GM12878 (cell line): ENCODE measurements around the gene CDH9. TPM values are rescaled to one million over a fixed set of nuclear protein-coding genes. Genes with fewer than 3 reads are reported as not detected.

Experiments used
- ATAC-seq: fragments of 200-7000 bp; cut with Tn5 transposase; 3 replicates; pipeline ENCODE4 v1.9.1; 2020; ENCODE audit warnings: mild to moderate bottlenecking, moderate library complexity
- BruUV-seq: library from RNA; stranded (reverse); fragments of 400-500 nt; replicated peaks from 2 replicates; lab custom pipeline; 2021; lab: Mats Ljungman, UMichigan
- CTCF ChIA-PET: fragments of 300-600 bp; sonication (Branson Sonifier 250); formaldehyde crosslinking; extraction: SDS; loops from one replicate; lab custom pipeline; 2021; ENCODE audit warnings: inconsistent platforms; lab: Yijun Ruan, JAX
- POLR2A ChIA-PET: fragments of 350-600 bp; formaldehyde crosslinking; extraction: SDS; loops from one replicate; lab custom pipeline; 2021; ENCODE audit warnings: inconsistent platforms; lab: Charles Lee
- RAD21 ChIA-PET: fragments of 300-600 bp; sonication (Branson Sonifier 250); formaldehyde crosslinking; loops from one replicate; lab custom pipeline; 2023; ENCODE audit warnings: antibody characterized with exemption; ENCODE audit not compliant: unreplicated experiment; lab: Charles Lee
- SMC1A ChIA-PET: fragments of 300-600 bp; sonication (Branson Sonifier 250); formaldehyde crosslinking; loops from one replicate; lab custom pipeline; 2023; ENCODE audit not compliant: unreplicated experiment, uncharacterized antibody; lab: Charles Lee
- DNase-seq: peaks from one replicate; pipeline ENCODE4 v3.0.0-alpha.2; 2011; ENCODE audit warnings: low read depth, low spot score
- FAIRE-seq: peaks from 3 replicates; lab custom pipeline; 2011; peaks lifted over from hg19 to GRCh38; lab: Jason Lieb, UNC
- H2AFZ ChIP-seq: 2 replicates; pipeline ENCODE4 v1.6.0; 2011; ENCODE audit warnings: low read depth, low read length, control low read depth; ENCODE audit not compliant: control insufficient read depth
- H3K27ac ChIP-seq: 2 replicates; pipeline ENCODE4 v1.5.1; 2011; ENCODE audit warnings: control low read depth; ENCODE audit not compliant: control insufficient read depth, insufficient read depth
- H3K27me3 ChIP-seq, 2 experiments: replicated peaks in 1 of 2; 2 replicates each; pipeline versions ENCODE4 v1.6.0 to v1.6.1; 2011; ENCODE audit warnings: low read length in 1 of 2; ENCODE audit not compliant: control insufficient read depth in 2 of 2, insufficient read depth in 2 of 2
- H3K36me3 ChIP-seq, 2 experiments: 2 replicates each; pipeline ENCODE4 v1.5.1; 2011; ENCODE audit warnings: low read length in 1 of 2; ENCODE audit not compliant: control insufficient read depth in 2 of 2, insufficient read depth in 2 of 2
- H3K4me1 ChIP-seq: 2 replicates; pipeline ENCODE4 v1.6.1; 2011; ENCODE audit warnings: mild to moderate bottlenecking, low read length, moderate library complexity, mixed read lengths; ENCODE audit not compliant: control insufficient read depth, insufficient read depth
- H3K4me2 ChIP-seq: 2 replicates; pipeline ENCODE4 v1.6.0; 2011; ENCODE audit warnings: control low read depth; ENCODE audit not compliant: control insufficient read depth, insufficient read depth
- H3K4me3 ChIP-seq: fragments of 200-600 bp; sonication (generic); 2 replicates; pipeline ENCODE4 v1.5.1; 2016
- H3K79me2 ChIP-seq: 2 replicates; pipeline ENCODE4 v1.6.0; 2011; ENCODE audit warnings: low read length; ENCODE audit not compliant: control insufficient read depth, insufficient read depth
- H3K9ac ChIP-seq: 2 replicates; pipeline ENCODE4 v1.8.0; 2011; ENCODE audit warnings: low read length, control low read depth, mixed read lengths; ENCODE audit not compliant: control insufficient read depth, insufficient read depth
- H3K9me3 ChIP-seq: replicated peaks from 3 replicates; pipeline ENCODE4 v1.5.1; 2011; ENCODE audit warnings: mild to moderate bottlenecking, low read length; ENCODE audit not compliant: control insufficient read depth, insufficient read depth
- H4K20me1 ChIP-seq: 2 replicates; pipeline ENCODE4 v1.6.0; 2011; ENCODE audit not compliant: control insufficient read depth, insufficient read depth
- ATF7 ChIP-seq: fragments of 450-650 bp; IDR thresholded peaks from 2 replicates; pipeline ENCODE4 v1.6.1; 2016; ENCODE audit warnings: low read depth, mild to moderate bottlenecking
- BACH1 ChIP-seq: fragments of 450-650 bp; IDR thresholded peaks from 2 replicates; pipeline ENCODE4 v1.6.1; 2017; ENCODE audit warnings: mild to moderate bottlenecking, borderline replicate concordance
- EP300 ChIP-seq, 2 experiments: fragments of 150-350 bp in 1 of 2; IDR thresholded peaks; 2 replicates each; pipeline ENCODE4 v1.6.1; 2011 to 2012; ENCODE audit warnings: low read depth in 2 of 2, low read length in 2 of 2, borderline replicate concordance in 1 of 2, improper control_type of control experiment in 1 of 2, inconsistent platforms in 1 of 2; ENCODE audit not compliant: control insufficient read depth in 1 of 2
- ESRRA ChIP-seq: IDR thresholded peaks from 2 replicates; pipeline ENCODE4 v1.6.1; 2012; ENCODE audit warnings: mild to moderate bottlenecking, low read length, improper control_type of control experiment
- IRF5 ChIP-seq: fragments of 450-650 bp; IDR thresholded peaks from 2 replicates; pipeline ENCODE4 v1.6.1; 2017; ENCODE audit warnings: borderline replicate concordance
- LARP7 ChIP-seq: fragments of 450-650 bp; IDR thresholded peaks from 2 replicates; pipeline ENCODE4 v1.6.1; 2017; ENCODE audit warnings: mild to moderate bottlenecking
- MEF2B ChIP-seq: fragments of 450-650 bp; IDR thresholded peaks from 2 replicates; pipeline ENCODE4 v1.6.1; 2018; ENCODE audit warnings: mild to moderate bottlenecking, moderate library complexity; ENCODE audit not compliant: partially characterized antibody, poor library complexity, severe bottlenecking
- MXI1 ChIP-seq: fragments of 150-350 bp; IDR thresholded peaks from 2 replicates; pipeline ENCODE4 v1.6.1; 2011; ENCODE audit warnings: low read depth, mild to moderate bottlenecking, inconsistent platforms, low read length, improper control_type of control experiment
- POLR2AphosphoS5 ChIP-seq: IDR thresholded peaks from 2 replicates; pipeline ENCODE4 v1.6.1; 2011; ENCODE audit warnings: mild to moderate bottlenecking, low read length, inconsistent platforms
- SMC3 ChIP-seq: IDR thresholded peaks from 2 replicates; pipeline ENCODE4 v1.6.1; 2011; ENCODE audit warnings: low read length, improper control_type of control experiment, borderline replicate concordance
- TCF12 ChIP-seq: IDR thresholded peaks from 2 replicates; pipeline ENCODE4 v1.6.1; 2011; ENCODE audit warnings: low read depth, mild to moderate bottlenecking, low read length
- TCF3 ChIP-seq: IDR thresholded peaks from 2 replicates; pipeline ENCODE4 v1.6.1; 2012; ENCODE audit warnings: low read depth, mild to moderate bottlenecking, low read length, borderline replicate concordance; ENCODE audit not compliant: insufficient read depth
- WGBS: methylation state at CpG from one replicate; pipeline ENCODE4 v1.1.6; 2016; ENCODE audit warnings: low lambda C conversion rate; ENCODE audit not compliant: insufficient replicate concordance, insufficient coverage; ENCODE audit errors: missing lambda C conversion rate; 5-methylcytosine and 5-hydroxymethylcytosine counted together
- in situ Hi-C: fragments of 300-500 bp; cut with MboI; formaldehyde crosslinking; loops from 9 replicates; pipeline ENCODE4 v1.14.3; 2018; ENCODE audit warnings: mixed read lengths
- intact Hi-C: fragments of 100-400 bp; cut with micrococcal nuclease; formaldehyde crosslinking; loops from one replicate; pipeline ENCODE4 v1.14.2; 2022; ENCODE audit not compliant: unreplicated experiment
- polyA plus RNA-seq, 11 experiments: library from polyadenylated mRNA; depleted of rRNA in 4 of 11; unstranded in 6 of 11; stranded (reverse) in 5 of 11; fragments of >200 nt; fragmentation: Nextera tagmentation in 4 of 11; fragmentation: Illumina TruSeq in 1 of 11; extraction: Ambion mirVana in 4 of 11; extraction: Trizol in 1 of 11; gene quantifications; 1 replicate in 1 of 11; 2 replicates in 10 of 11; pipeline versions ENCODE4 v1.2.1 to v1.2.3, GENCODE V29; 2011 to 2016; ENCODE audit warnings: inconsistent platforms in 2 of 11, missing spikeins in 2 of 11, low read depth in 1 of 11
- total RNA-seq, 4 experiments: library from RNA; depleted of rRNA in 3 of 4; stranded (reverse); fragments of >200 nt in 3 of 4; fragmentation: Illumina TruSeq in 1 of 4; extraction: Trizol in 1 of 4; gene quantifications; 2 replicates each; pipeline versions ENCODE4 v1.2.1 to v1.2.3, GENCODE V29; 2013 to 2021
- TF ChIP-seq, protein P1 (sequence below): IDR thresholded peaks from 2 replicates; pipeline ENCODE4 v1.6.1; 2011; ENCODE audit warnings: low read depth, low read length, improper control_type of control experiment, borderline replicate concordance
- TF ChIP-seq, protein P2 (sequence below): IDR thresholded peaks from 2 replicates; pipeline ENCODE4 v1.6.1; 2012; ENCODE audit warnings: low read depth, low read length, improper control_type of control experiment

CDH9 gene
- total and polyA plus RNA-seq, 10 of the 15 experiments (the other 5 are each of a cell fraction or from before 2014, with no cell fraction given), result not detected

DNA sequence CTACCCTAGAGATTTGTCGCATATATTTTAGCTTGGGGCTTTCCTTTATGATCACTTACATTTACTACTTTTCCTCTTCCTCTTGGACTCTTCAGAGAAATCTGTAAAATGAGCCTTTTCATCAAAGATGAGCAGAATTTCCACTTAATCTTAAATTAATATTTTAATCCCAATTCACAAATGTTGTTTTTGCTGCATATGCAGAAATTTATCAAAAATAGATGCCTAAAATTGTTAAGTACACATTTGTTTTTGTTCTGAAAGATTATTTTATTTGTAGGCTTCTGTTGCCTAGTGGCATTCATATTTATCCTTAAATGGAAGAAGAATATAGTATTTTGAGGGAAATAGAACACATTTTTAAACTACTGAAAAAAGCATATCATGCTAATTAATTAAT, 168.6 kb downstream of the CDH9 start:
- POLR2A ChIA-PET, result no interaction called here
- SMC1A ChIA-PET, result no interaction called here
- H3K4me3 ChIP-seq, result no peak overlapping the region
- no peak overlapping the region for H3K4me2 ChIP-seq
- ATAC-seq, result no peak
- no peak overlapping the region for H2AFZ ChIP-seq
- H4K20me1 ChIP-seq, result no peaks in the 10 kb centered on the region
- no peak overlapping the region for H3K9ac ChIP-seq
- RAD21 ChIA-PET, result no interaction called here
- no peaks in the 10 kb centered on the region for H3K79me2 ChIP-seq
- no peaks in the 10 kb centered on the region for H3K9me3 ChIP-seq
- TF ChIP-seq MEF2B (no peak), IRF5 (no peak), ATF7 (no peak), TCF3 (no peak), LARP7 (no peak), MXI1 (no peak), EP300 (IDR thresholded peaks at IDR 0.05; ENCODE audit: borderline replicate concordance in 1 of 2, control insufficient read depth in 1 of 2, low read depth in 2 of 2, low read length in 2 of 2) (no peak), POLR2AphosphoS5 (no peak), TCF12 (no peak), ESRRA (no peak), BACH1 (no peak), SMC3 (no peak)
- TF ChIP-seq, protein P1, sequence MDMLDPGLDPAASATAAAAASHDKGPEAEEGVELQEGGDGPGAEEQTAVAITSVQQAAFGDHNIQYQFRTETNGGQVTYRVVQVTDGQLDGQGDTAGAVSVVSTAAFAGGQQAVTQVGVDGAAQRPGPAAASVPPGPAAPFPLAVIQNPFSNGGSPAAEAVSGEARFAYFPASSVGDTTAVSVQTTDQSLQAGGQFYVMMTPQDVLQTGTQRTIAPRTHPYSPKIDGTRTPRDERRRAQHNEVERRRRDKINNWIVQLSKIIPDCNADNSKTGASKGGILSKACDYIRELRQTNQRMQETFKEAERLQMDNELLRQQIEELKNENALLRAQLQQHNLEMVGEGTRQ, result no peak
- TF ChIP-seq, protein P2, sequence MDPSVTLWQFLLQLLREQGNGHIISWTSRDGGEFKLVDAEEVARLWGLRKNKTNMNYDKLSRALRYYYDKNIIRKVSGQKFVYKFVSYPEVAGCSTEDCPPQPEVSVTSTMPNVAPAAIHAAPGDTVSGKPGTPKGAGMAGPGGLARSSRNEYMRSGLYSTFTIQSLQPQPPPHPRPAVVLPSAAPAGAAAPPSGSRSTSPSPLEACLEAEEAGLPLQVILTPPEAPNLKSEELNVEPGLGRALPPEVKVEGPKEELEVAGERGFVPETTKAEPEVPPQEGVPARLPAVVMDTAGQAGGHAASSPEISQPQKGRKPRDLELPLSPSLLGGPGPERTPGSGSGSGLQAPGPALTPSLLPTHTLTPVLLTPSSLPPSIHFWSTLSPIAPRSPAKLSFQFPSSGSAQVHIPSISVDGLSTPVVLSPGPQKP, result no peak
- 71% methylated on average over 1 of the region's 1 CpG for WGBS
- CTCF ChIA-PET, result no interaction called here
- H3K4me1 ChIP-seq, result no peaks in the 10 kb centered on the region
- in situ Hi-C loops (no loop called here), intact Hi-C loops (loop anchor here (10.0 kb wide), 1 partner anchor 55 kb away; no protein-coding TSS in a partner anchor)
- BruUV-seq, result no TSS peak
- H3K36me3 ChIP-seq, result no peaks in the 10 kb centered on the region
- no peak overlapping the region for H3K27ac ChIP-seq
- DNase-seq, result no peak
- no peak for FAIRE-seq
- no peaks in the 10 kb centered on the region for H3K27me3 ChIP-seq
